NCI-H1048 (cell line): ENCODE results near the gene CELA3A.

Source experiments
- DNase-seq: peaks from one replicate; lab custom pipeline; 2025; lab: John Stamatoyannopoulos, UW

CELA3A gene

DNA sequence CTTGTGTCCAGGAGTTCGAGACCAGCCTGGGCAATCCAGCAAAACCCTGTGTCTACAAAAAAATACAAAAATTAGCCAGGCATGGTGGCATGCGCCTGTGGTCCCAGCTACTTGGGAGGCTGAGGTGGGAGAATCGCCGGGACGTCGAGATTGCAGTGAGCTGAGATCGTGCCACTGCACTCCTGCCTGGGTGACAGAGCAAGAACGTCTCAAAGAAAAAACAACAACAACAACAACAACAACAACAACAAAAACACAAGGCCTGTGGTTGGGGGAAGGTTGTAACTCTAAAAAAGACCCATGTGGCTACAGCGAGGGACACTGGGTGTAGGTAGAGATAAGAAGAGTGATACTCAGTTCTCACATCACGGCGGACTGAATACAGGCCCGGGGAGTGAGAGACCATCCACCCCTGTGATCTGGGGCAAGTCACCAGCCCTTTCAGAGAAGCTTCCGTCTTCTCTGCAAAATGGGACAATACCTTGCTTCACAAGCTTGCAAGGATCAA is 50.2 kb downstream of the CELA3A start:
- no peak for DNase-seq

DNA sequence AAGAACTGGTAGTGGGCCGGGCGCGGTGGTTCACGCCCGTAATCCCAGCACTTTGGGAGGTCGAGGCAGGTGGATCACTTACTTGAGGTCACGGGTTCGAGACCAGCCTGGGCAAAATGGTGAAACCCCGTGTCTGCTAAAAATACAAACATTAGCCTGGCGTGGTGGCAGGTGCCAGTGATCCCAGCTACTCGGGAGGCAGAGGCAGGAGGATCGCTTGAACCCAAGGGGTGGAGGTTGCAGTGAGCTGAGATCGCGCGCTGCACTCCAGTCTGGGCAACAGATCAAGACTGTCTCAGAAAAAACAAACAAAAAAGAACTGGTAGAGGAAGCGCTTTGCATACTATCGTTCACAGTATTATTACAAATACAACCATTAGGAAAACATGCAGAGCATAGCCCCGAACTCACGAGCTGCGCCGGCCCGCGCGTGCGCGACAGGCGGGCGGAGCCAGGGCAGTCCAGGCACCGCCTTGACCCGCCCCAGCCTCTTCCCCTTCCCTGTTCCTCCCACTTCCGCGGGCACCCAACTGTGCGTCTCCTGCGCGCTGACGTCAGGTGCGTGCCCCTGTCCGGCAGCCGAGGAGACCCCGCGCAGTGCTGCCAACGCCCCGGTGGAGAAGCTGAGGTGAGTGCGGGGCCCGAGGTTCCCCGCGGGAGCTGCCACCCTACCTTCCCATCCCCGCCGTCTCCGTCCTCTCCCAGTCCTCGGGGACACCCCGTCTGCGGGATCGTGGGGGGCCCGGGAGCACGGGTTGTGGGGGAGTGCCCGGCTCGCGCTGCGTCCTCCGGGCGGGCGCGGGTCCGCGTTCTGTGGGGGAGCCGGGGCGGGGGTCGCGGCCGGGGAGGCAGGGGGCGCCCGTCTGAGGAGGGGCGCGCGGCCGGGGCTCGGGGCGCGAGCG is 50.9 kb downstream of the CELA3A start, which contains the start of gene CDC42:
Gene CDC42 (plus strand): TSS at position 595 of the 902 bp plus-strand sequence. CDS start 25,770 bp downstream, outside the sequence.
- DNase-seq: peak; percentile 88

DNA sequence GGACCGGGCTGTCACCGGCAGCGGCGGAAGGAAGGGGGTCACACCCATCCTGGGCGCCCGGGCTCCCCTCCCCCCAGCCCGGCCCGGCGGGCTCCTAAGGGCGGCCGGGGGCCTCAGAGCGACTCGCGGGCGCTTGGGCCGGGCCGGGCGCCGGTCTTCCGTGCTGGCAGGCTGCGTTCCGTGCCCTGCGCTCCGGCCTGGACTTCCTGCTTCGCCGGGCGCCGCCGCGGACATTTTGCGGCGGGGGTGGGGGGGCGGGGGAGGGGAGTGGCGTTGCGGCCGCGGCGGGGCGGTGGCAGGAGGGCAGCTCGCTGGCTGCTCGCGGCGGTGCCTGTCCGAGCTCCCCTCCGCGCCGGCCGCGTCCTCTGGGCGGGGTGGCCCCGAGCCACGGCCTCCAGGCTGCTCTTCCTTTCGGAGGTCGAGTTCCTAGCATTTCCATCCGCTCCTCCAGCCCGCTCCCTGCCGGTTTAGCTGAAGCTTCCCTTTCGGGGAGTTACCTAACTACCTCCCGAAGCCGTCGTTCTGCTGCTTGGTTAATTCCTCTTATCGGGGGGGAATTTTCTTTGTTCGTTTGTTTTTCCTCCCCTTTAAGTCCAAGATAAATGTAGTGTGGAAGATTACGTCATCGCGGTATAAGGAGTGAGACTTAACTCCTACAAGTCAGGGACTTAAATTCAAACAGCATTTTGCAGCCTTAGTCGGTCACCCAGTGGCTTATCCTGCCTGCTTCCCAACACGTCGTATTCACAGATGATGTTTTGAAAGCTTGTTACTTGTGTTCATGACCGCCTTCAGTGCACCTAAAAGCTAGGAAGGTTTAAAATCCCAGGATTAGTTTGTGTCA is 51.8 kb downstream of the CELA3A start:
- no peak for DNase-seq

DNA sequence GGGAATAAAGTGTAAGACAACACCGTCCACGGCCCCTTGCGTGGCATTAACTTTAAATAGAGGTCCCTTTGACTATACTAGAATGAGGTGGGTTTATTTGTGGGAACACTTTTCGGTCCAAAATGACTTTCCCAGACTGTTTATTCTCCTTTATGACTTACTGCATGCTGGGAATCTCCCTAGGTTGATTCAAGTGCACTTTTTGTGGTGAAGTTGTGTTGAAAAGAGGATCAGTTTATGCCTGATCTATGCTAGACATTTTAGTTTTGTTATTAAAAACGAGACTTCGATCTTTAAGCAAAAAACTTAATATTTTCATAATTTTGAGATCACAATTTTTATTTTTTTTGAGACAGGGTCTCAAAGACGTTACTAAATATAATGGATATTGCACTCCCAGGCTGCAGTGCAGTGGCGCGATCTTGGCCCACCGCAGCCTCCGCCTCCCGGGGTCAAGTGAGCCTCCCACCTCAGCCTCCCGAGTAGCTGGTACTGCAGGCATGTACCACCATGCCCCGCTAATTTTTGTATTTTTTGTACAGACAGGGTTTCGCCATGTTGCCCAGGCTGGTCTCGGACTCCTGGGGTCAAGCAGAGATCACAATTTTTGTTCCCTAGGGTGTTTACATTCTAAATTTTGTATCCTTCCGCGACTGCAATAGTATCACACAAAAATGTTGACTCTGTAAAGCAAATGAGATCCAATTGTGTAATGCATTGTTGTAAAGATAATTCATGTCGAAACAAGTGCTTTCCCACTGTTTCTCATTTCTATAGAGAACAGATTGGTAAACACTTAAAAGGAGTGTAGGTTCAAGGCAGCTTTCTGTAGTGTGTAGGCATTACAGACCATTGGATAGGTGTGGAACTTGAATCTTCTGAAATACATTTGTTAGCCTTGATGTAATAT is 52.7 kb downstream of the CELA3A start:
- no peak for DNase-seq

DNA sequence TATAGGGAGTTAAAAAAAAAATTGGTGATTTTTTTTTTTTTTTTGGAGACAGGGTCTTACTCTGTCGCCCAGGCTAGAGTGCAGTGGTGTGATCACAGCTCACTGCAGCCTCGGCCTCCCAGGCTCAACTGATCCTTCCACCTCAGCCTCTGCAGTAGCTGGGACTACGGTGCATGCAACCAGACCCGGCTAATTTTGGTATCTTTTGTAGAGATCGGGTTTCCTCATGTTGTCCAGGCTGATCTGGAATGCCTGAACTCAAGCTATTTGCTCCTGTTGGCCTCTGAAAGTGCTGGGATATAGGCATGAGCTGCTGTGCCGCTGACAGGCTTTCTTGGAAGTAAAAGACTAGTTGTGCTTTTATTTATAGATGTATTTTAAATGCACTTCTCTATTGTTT is 54.0 kb downstream of the CELA3A start:
- no peak for DNase-seq

DNA sequence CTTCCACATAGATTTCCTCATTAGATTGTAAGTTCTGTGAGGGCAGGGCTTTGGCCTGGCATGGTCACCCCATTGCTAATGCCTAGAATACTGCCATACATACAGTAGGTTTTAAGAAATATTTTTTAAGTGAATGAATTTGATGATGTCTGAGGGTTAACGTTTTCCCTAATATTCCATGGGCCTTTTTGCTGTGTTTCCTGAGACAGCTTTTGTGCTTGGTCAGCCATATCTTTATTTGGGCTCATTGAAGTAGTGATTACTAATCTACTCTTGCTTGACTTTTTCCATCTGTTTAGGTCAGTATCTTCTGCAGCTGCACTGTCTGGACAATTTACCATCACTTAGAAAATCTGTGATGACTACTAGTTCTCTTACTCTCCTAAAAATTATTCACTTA is 54.6 kb downstream of the CELA3A start:
- DNase-seq: no peak

DNA sequence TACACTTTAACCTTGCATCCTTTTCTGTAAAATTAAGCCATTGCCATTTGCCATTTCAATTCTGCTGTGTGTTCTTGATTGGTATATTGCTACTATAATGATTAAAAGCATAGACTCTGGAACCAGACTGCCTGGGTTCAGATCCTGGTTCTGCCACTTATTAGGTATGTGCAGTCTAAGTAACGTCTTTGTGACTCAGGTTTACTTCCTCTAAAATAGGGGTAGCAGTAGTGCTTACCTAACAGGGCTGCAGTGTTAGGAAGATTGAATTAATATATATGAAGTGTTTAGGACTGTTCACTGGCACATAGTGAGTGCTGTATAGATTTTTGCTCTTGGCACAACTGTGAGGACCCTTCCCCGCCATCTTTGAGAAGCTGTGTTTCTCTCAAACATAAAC is 55.5 kb downstream of the CELA3A start:
- no peak for DNase-seq

DNA sequence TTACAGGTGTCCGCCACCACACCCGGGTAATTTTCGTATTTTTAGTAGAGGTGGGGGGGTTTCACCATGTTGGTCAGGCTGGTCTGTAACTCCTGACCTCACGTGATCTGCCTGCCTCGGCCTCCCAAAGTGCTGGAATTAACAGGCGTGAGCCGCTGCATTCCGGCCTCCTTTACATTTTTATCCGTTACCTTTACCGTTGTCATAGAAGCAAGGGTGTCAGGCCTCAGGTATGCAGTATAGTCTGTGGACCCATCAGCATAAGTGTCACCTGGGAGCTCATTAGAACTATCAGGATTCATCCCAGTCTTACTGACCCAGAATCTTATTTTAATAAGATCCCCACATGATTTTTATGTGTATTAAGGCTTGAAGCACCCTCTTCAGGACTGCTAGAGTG is 56.4 kb downstream of the CELA3A start:
- no peak for DNase-seq
